Ishikawa (cell line): ENCODE measurements around the gene CNTNAP2.

Experiments used
- CEBPB ChIP-seq: IDR thresholded peaks from 2 replicates; pipeline ENCODE4 v1.6.1; 2012
- CREB1 ChIP-seq: IDR thresholded peaks from 2 replicates; pipeline ENCODE4 v1.6.1; 2012; ENCODE audit warnings: low read depth
- EGR1 ChIP-seq: IDR thresholded peaks from 2 replicates; pipeline ENCODE4 v1.6.1; 2012
- EP300 ChIP-seq: IDR thresholded peaks from 2 replicates; pipeline ENCODE4 v1.6.1; 2012; ENCODE audit warnings: borderline replicate concordance
- FOXM1 ChIP-seq: IDR thresholded peaks from 2 replicates; pipeline ENCODE4 v1.6.1; 2012; ENCODE audit warnings: low read depth, borderline replicate concordance
- NFIC ChIP-seq: IDR thresholded peaks from 2 replicates; pipeline ENCODE4 v1.6.1; 2012
- RAD21 ChIP-seq: IDR thresholded peaks from 2 replicates; pipeline ENCODE4 v1.6.1; 2012; ENCODE audit warnings: low read depth
- TAF1 ChIP-seq: IDR thresholded peaks from 2 replicates; pipeline ENCODE4 v1.6.1; 2012; ENCODE audit warnings: low read depth, mild to moderate bottlenecking
- TCF12 ChIP-seq: IDR thresholded peaks from 2 replicates; pipeline ENCODE4 v1.6.1; 2012; ENCODE audit warnings: low read depth
- TEAD4 ChIP-seq: IDR thresholded peaks from 2 replicates; pipeline ENCODE4 v1.6.1; 2012
- USF1 ChIP-seq: IDR thresholded peaks from 2 replicates; pipeline ENCODE4 v1.6.1; 2012
- YY1 ChIP-seq: IDR thresholded peaks from 2 replicates; pipeline ENCODE4 v1.6.1; 2012; ENCODE audit warnings: low read depth
- ZBTB7A ChIP-seq: IDR thresholded peaks from 2 replicates; pipeline ENCODE4 v1.6.1; 2012; ENCODE audit warnings: low read depth
- TF ChIP-seq, protein P1 (sequence below): IDR thresholded peaks from 2 replicates; pipeline ENCODE4 v1.6.1; 2012; ENCODE audit warnings: low read depth, mild to moderate bottlenecking
- TF ChIP-seq, protein P2 (sequence below): IDR thresholded peaks from 2 replicates; pipeline ENCODE4 v1.6.1; 2012

CNTNAP2 gene

DNA sequence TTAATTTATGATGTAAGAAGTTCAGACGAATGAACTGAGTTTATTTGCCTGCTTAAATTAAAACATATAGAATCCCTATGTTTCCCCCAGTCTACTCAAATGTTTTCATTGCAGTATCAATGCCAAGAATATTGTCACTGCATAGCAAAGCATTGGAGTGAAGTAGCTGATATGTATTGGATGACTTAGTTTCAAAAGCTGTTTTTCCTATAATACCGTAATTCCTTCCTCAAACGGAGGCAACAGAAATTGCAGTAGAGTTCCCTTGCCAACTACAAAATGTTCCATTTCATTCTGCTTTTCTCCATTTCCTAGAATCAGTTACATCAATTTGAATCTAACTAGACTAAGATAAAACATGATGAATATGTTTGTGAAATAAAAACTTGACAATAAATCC, 174.1 kb downstream of the CNTNAP2 start:
- no peak for TF ChIP-seq TEAD4
- TF ChIP-seq USF1, result no peak
- no peak for TF ChIP-seq FOXM1
- no peak for TF ChIP-seq CREB1
- TF ChIP-seq CEBPB, result no peak
- TF ChIP-seq, protein P1, sequence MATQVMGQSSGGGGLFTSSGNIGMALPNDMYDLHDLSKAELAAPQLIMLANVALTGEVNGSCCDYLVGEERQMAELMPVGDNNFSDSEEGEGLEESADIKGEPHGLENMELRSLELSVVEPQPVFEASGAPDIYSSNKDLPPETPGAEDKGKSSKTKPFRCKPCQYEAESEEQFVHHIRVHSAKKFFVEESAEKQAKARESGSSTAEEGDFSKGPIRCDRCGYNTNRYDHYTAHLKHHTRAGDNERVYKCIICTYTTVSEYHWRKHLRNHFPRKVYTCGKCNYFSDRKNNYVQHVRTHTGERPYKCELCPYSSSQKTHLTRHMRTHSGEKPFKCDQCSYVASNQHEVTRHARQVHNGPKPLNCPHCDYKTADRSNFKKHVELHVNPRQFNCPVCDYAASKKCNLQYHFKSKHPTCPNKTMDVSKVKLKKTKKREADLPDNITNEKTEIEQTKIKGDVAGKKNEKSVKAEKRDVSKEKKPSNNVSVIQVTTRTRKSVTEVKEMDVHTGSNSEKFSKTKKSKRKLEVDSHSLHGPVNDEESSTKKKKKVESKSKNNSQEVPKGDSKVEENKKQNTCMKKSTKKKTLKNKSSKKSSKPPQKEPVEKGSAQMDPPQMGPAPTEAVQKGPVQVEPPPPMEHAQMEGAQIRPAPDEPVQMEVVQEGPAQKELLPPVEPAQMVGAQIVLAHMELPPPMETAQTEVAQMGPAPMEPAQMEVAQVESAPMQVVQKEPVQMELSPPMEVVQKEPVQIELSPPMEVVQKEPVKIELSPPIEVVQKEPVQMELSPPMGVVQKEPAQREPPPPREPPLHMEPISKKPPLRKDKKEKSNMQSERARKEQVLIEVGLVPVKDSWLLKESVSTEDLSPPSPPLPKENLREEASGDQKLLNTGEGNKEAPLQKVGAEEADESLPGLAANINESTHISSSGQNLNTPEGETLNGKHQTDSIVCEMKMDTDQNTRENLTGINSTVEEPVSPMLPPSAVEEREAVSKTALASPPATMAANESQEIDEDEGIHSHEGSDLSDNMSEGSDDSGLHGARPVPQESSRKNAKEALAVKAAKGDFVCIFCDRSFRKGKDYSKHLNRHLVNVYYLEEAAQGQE, result no peak
- TF ChIP-seq EP300, result no peak
- TF ChIP-seq EGR1, result no peak
- no peak for TF ChIP-seq ZBTB7A
- no peak for TF ChIP-seq RAD21
- no peak for TF ChIP-seq NFIC
- no peak for TF ChIP-seq YY1
- no peak for TF ChIP-seq TCF12
- TF ChIP-seq, protein P2, sequence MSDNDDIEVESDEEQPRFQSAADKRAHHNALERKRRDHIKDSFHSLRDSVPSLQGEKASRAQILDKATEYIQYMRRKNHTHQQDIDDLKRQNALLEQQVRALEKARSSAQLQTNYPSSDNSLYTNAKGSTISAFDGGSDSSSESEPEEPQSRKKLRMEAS, result no peak
- no peak for TF ChIP-seq TAF1

- TF ChIP-seq TAF1, result no peak
- TF ChIP-seq CEBPB, result no peak
- no peak for TF ChIP-seq TCF12
- TF ChIP-seq ZBTB7A, result no peak
- no peak for TF ChIP-seq TEAD4
- no peak for TF ChIP-seq EP300
- TF ChIP-seq FOXM1, result no peak
- no peak for TF ChIP-seq YY1
These were observed 175.3 kb downstream of the CNTNAP2 start for GRCh38 chr7:146291900-146292299.

DNA sequence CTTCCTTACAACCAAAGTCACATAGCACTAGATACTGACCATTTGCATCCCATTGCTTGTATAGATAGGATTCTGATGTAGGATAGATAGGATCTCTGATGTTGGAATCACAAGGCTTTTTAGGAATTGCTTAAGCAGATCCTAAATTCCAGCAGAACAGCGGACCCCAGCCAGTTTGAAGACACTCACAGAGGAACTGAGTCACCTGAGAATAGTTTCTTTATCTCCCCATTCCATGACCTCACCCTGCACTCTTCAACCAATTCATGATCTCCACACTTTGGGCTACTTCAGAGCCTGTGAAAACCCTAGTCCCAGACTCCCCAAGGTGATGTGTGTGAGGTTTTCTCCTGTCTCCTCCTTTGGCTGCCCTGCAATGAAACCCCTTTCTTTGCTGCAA, 179.4 kb downstream of the CNTNAP2 start:
- TF ChIP-seq CEBPB (no peak), ZBTB7A (no peak), TAF1 (no peak), FOXM1 (no peak), CREB1 (no peak), YY1 (no peak), EP300 (no peak), TCF12 (no peak), TEAD4 (no peak), EGR1 (no peak), USF1 (no peak), RAD21 (no peak), NFIC (no peak)
- TF ChIP-seq, protein P1, result no peak
- TF ChIP-seq, protein P2, result no peak

DNA sequence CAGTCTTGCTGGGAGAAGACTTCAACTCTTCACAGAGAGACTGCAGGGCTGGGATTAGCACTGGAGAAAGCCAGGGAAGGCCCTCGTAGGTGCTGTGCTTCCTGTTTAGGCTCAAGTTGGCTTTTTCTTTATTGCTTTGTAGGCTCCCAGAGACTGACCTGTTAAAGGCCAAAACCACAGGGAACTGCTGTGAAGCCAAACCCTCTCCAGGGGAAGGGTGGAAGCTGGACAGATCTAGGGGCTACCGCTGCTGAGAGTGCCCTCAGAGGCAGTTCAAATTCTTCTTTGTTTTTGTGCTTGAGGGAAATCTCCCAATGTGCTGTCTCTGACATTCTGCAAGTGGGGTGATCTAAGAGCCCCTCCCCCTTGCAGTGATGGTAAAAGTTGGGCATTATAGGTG, 198.4 kb downstream of the CNTNAP2 start:
- TF ChIP-seq RAD21 (no peak), TCF12 (no peak), FOXM1 (no peak), YY1 (no peak), NFIC (no peak), EGR1 (no peak), USF1 (no peak), CEBPB (no peak), TEAD4 (no peak), TAF1 (no peak), ZBTB7A (no peak), CREB1 (no peak), EP300 (no peak)
- TF ChIP-seq, protein P1, result no peak
- TF ChIP-seq, protein P2, result no peak
